Lung (tissue), 12 donors: Measurements from ENCODE around the gene CRYBG1. TPM values are rescaled to one million over a fixed set of nuclear protein-coding genes. Genes with fewer than 3 reads are reported as not detected.

Experiments
- ATAC-seq: fragments of 200-7000 bp; cut with Tn5 transposase; one replicate; pipeline ENCODE4 v1.9.1; 2020; ENCODE audit warnings: moderate number of reproducible peaks; ENCODE audit not compliant: insufficient read depth, low FRiP score
- DNase-seq, 3 donors: peaks; one replicate each; pipeline ENCODE4 v3.0.0-alpha.2; 2013 to 2017
- H3K27ac ChIP-seq, 2 donors: one replicate each; pipeline ENCODE4 v1.5.1; 2013; ENCODE audit warnings: mild to moderate bottlenecking in 2 of 2, moderate library complexity in 2 of 2, control low read depth in 1 of 2, inconsistent platforms in 1 of 2, low read depth in 1 of 2, low read length in 1 of 2
- H3K27me3 ChIP-seq, 3 donors: one replicate each; pipeline ENCODE4 v1.5.1; 2013; ENCODE audit warnings: low read length in 2 of 3; ENCODE audit not compliant: control insufficient read depth in 3 of 3, insufficient read depth in 3 of 3
- H3K36me3 ChIP-seq, 4 donors: one replicate each; pipeline ENCODE4 v1.5.1; 2013; ENCODE audit warnings: low read length in 4 of 4, mild to moderate bottlenecking in 1 of 4, moderate library complexity in 1 of 4; ENCODE audit not compliant: control insufficient read depth in 4 of 4, insufficient read depth in 4 of 4
- H3K4me1 ChIP-seq, 5 donors: one replicate each; pipeline ENCODE4 v1.5.1; 2013; ENCODE audit warnings: low read length in 5 of 5, mild to moderate bottlenecking in 2 of 5, moderate library complexity in 1 of 5; ENCODE audit not compliant: control insufficient read depth in 5 of 5, insufficient read depth in 5 of 5
- H3K4me3 ChIP-seq: one replicate; pipeline ENCODE4 v1.5.1; 2013; ENCODE audit warnings: mild to moderate bottlenecking, control low read depth, moderate library complexity
- H3K9ac ChIP-seq, 2 donors: one replicate each; pipeline ENCODE4 v1.5.1; 2013; ENCODE audit warnings: low read length in 2 of 2, control low read depth in 1 of 2; ENCODE audit not compliant: insufficient read depth in 1 of 2
- H3K9me3 ChIP-seq, 4 donors: one replicate each; pipeline ENCODE4 v1.5.1; 2013; ENCODE audit warnings: low read length in 3 of 4, mild to moderate bottlenecking in 1 of 4, moderate library complexity in 1 of 4; ENCODE audit not compliant: control insufficient read depth in 4 of 4, insufficient read depth in 3 of 4
- CTCF ChIP-seq: IDR thresholded peaks from 2 replicates; pipeline ENCODE4 v1.5.1; 2012; ENCODE audit warnings: mild to moderate bottlenecking; ENCODE audit errors: control extremely low read depth, extremely low read depth
- WGBS, 2 donors: extraction: QIAGEN DNeasy Blood & Tissue Kit; methylation state at CpG; one replicate each; pipeline ENCODE4 v1.1.7; 2013; 5-methylcytosine and 5-hydroxymethylcytosine counted together
- polyA plus RNA-seq, 2 donors: library from polyadenylated mRNA; stranded (reverse); fragments of 200-250 nt; gene quantifications; one replicate each; pipeline ENCODE4 v1.2.1, GENCODE V29; 2013
- total RNA-seq, 2 donors: library from RNA; depleted of rRNA in 1 of 2; stranded (reverse); fragments of >200 nt in 1 of 2; gene quantifications; one replicate each; pipeline ENCODE4 v1.2.1, GENCODE V29; 2014 to 2021
- donor health status: control.
- donor health status: control.
- donor health status: Bipolar disorder and iron deficiency.
- donor health status: healthy.
- donor health status: DM: yes; HTN: yes; CAD: no.

CRYBG1 gene
- total and polyA plus RNA-seq, 4 donors = 5.7 to 28.0 (median 12.6) TPM

- DNase-seq = peak; percentile 63 to 72 (median 65)
- H3K4me1 ChIP-seq = peaks cover 0 to 20% (median 0%) of the 10 kb centered on the region in 5 donors
- peak overlapping the region; percentile 66 for H3K4me3 ChIP-seq
- peak overlapping the region in 1 of 2 donors; percentile 42 for H3K9ac ChIP-seq
- H3K9me3 ChIP-seq = no peaks in the 10 kb centered on the region
- ATAC-seq = peak; percentile 72
- H3K27ac ChIP-seq = peak overlapping the region; percentile 21 to 94
- TF ChIP-seq CTCF = no peak
- H3K27me3 ChIP-seq = peaks cover 0 to 52% (median 48%) of the 10 kb centered on the region in 3 donors
- WGBS, 2 donors = 0% methylated on average over 75 to 90 of the region's 90 CpGs
- no peaks in the 10 kb centered on the region for H3K36me3 ChIP-seq
Observed at GRCh38 chr6:106512048-106512967, 151.8 kb downstream of the CRYBG1 start.

GRCh38 chr6:106512968-106513574, 152.6 kb downstream of the CRYBG1 start:
- H3K36me3 ChIP-seq = no peaks in the 10 kb centered on the region
- H3K27me3 ChIP-seq = peaks cover 0 to 50% (median 40%) of the 10 kb centered on the region in 3 donors
- H3K27ac ChIP-seq = peak overlapping the region; percentile 21 to 94
- 3 to 5% methylated on average over 19 of the region's 19 CpGs for WGBS, 2 donors
- no peaks in the 10 kb centered on the region for H3K9me3 ChIP-seq
- TF ChIP-seq CTCF = no peak
- H3K9ac ChIP-seq = peak overlapping the region in 1 of 2 donors; percentile 44
- peaks cover 0 to 20% (median 0%) of the 10 kb centered on the region in 5 donors for H3K4me1 ChIP-seq
- H3K4me3 ChIP-seq = peak overlapping the region; percentile 66
- no peak for ATAC-seq
- peak in 1 of 3 donors; percentile 35 for DNase-seq

GRCh38 chr6:106513808-106514582, 153.5 kb downstream of the CRYBG1 start:
- no peaks in the 10 kb centered on the region for H3K36me3 ChIP-seq
- H3K9me3 ChIP-seq = no peaks in the 10 kb centered on the region
- peak overlapping the region; percentile 4 for H3K4me3 ChIP-seq
- ATAC-seq (no peak), DNase-seq (peak in 2 of 3 donors; percentile 14 to 23)
- no peak for TF ChIP-seq CTCF
- peak overlapping the region in 1 of 2 donors; percentile 67 for H3K27ac ChIP-seq
- H3K9ac ChIP-seq = no peak overlapping the region
- H3K27me3 ChIP-seq = peaks cover 0 to 44% (median 33%) of the 10 kb centered on the region in 3 donors
- H3K4me1 ChIP-seq = peaks cover 0 to 20% (median 0%) of the 10 kb centered on the region in 5 donors
- WGBS, 2 donors = 18 to 24% methylated on average over 3 of the region's 3 CpGs
